HG03571 (cell line): ENCODE results near the gene P2RY11.

Experiments used
- ATAC-seq: cut with Tn5 transposase; IDR thresholded peaks from one replicate; pipeline ENCODE4 v1.9.1; 2021; ENCODE audit not compliant: unreplicated experiment

The P2RY11 gene

DNA sequence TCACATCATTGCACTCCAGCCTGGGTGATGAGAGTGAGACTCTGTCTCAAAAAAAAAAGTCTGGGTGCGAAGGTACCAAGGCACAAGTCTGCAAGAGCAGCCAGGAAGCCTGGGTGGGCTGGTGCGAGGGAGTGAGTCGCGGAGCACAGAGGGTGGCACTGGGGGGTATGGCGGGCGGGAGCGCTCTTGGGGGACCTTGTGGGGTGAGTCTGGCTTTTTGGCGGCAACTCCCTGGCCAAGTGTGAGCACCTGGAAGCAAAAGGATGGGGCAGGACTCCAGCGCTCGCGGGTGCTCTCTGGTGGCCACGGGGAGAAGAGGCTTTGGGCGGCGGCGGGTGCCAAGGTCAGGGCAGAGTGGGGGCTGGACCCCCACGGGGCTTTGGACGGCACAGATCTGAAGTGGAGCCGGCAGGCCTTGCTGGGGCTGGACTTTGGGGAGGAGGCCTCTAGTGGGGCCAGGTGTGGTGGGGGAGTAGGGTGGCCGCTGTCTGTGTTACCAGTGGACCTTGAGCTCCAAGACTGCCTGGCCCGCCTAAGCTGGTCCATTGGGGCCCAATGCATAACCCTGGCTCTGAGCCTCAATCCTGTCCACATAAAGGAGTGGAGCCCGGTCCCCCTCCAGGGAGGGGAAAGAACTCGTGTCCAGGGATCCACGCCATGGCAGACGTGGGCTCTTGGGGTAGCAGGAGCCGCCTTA is 1.6 kb downstream of the P2RY11 start:
- no peak for ATAC-seq

DNA sequence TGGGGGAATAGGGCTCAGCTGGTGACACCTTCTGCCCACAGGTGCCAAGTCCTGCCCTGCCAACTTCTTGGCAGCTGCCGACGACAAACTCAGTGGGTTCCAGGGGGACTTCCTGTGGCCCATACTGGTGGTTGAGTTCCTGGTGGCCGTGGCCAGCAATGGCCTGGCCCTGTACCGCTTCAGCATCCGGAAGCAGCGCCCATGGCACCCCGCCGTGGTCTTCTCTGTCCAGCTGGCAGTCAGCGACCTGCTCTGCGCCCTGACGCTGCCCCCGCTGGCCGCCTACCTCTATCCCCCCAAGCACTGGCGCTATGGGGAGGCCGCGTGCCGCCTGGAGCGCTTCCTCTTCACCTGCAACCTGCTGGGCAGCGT is 2.1 kb downstream of the P2RY11 start:
- ATAC-seq, result no peak

DNA sequence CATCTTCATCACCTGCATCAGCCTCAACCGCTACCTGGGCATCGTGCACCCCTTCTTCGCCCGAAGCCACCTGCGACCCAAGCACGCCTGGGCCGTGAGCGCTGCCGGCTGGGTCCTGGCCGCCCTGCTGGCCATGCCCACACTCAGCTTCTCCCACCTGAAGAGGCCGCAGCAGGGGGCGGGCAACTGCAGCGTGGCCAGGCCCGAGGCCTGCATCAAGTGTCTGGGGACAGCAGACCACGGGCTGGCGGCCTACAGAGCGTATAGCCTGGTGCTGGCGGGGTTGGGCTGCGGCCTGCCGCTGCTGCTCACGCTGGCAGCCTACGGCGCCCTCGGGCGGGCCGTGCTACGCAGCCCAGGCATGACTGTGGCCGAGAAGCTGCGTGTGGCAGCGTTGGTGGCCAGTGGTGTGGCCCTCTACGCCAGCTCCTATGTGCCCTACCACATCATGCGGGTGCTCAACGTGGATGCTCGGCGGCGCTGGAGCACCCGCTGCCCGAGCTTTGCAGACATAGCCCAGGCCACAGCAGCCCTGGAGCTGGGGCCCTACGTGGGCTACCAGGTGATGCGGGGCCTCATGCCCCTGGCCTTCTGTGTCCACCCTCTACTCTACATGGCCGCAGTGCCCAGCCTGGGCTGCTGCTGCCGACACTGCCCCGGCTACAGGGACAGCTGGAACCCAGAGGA is 2.6 kb downstream of the P2RY11 start:
- ATAC-seq, result no peak

DNA sequence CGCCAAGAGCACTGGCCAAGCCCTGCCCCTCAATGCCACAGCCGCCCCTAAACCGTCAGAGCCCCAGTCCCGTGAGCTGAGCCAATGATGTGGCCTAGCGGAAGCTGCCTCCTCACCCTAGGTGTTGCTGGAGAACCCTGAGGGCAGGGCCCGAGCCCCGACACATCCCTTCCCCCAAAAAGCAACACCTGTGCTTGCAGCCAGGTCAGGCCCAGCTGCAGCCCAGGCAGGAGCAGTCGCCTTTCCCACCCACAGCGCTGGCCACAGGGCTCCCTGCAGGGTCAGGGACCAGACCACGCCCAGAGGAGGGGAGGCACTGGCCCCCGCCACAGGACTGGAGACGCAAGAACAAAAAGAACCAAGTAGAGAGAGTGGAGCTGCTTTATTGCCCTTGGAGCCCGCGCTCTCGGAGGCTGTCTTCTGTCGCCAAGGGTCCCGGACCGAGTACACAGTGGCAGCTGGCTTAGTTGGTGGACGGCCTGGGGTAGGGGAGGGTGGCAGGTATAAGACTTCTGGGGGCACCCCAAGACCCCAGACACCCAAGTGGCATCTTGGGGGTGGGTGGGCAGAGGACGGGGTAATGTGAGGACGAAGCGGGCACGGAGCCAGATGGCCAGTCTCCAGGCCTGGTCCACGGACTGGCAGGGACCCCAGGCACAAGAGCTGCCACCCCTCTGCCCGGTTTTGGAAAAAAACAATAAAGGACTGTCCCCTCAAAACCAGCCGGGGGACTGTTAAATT is 3.3 kb downstream of the P2RY11 start:
- no peak for ATAC-seq

DNA sequence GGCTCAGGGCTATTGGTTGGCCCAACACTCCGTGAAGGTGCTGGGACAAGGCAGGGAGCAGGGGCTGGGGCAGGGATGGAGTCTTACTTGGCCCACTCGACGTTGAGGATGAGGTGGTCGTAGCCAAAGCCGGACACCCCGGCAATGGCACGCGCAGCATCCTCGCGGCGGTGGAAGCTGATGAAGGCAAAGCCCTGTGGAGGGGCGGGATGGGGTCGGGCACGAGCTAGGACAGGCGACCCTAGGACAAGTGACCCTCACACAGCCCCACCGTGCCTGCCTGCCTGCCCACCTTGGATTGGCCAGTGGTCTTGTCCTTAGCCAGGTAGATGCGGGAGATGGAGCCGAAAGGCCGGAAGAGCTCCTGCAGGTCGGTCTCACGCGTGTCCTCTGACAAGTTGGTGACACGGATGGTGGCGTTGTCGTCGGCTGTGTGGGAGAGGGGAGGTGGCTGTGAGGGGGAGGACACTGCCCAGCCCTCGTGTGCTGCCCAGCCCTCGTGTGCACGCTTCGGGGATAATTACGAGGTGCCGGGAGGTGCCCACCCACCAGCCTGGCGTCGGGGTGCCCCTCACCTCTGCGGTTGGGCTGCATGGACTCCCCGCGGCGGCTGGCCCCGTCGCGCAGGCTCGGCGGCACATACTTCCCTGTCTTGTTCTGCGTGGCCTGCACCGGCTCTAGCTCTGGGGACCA is 4.0 kb downstream of the P2RY11 start:
- ATAC-seq, result no peak

DNA sequence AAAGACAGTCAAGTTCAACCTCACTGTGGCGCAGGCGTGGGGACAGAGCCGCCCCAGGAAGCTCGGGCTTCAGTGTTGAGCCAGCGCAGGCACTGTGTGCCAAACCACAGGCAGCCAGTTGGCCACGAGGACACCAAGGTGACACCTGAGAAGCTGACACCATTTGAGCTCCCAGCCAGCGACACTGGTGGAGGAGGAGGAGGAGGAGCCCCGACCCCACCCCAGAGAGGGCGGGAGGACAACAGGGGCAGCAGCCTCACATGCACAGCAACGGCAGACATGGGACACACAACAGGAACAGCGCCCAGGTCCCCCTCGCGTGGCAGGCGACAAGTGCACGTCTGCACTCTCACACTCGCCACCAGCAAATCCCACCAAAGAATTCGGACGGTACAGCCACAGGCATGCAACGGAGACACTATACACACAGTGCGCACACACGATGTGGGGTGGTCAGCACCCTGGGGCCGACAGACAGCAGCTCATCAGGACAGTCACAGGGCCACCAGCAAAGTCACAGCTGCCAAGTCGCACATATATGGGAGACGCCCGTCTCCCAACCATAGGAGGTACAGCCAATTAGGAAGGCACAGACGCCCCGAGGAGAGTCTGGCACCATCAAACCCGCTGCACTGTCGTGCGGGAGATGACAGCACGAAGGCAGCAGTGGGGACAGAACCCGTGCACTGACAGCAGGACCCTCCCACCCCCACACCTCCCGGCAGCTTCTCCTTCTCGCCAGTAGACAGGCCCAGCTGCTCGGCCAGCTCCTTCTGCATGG is 4.8 kb downstream of the P2RY11 start:
- ATAC-seq, result no peak

DNA sequence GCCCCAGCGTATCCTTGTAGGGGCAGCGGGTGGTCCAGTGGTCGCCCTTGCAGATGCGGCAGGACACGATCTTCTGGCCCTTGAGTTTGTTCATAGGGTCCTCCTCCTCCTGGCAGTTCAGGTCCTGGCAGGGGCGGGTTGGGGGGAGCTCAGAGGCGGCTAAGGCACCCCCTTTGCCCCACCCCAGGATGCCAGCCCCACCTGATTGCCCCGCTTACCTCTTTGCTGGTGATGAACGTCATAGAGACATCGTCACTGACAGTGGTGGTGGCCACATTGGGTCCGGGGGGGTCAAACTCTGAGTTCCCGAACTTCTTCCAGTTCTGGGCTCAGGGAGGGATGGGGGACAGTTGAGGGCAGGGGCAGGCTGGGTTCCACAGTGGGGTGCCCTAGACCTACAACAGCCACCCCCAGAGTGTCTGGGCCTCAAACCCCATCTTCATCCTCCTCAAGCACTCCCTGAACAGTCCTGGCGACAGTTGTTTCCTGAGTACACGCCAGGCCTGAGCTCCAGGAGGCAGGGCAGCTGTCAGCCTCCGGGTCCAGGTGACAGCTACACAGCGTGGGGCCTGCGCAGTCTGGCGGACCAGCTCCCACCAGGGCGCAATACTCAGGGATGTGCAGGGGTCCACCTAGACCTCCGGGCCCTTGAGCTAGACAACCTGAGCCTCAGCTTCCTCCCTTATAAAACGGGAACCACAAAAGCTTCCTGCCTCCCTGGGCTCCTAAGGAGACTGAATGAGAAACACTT is 5.5 kb downstream of the P2RY11 start:
- ATAC-seq, result no peak

DNA sequence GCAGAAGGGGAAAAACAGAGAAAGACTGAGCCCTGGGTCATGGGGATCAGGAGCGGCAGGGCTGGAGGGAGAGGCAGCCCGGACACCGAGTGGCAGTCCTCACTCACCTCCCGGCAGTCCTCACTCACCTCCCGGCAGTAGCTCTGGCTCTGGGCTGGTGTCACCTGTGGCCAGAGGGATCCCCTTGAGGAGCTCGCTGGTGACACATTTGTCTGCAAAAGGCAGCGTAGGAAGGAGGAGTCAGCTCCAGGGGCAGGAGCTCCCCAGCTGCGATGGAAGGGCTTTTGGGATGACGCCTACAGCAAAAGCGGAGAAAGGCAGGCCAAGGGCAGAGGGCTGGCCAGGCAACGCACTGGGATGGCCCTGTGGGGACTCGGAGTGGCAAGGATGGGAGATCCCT is 7.5 kb downstream of the P2RY11 start:
- no peak for ATAC-seq

DNA sequence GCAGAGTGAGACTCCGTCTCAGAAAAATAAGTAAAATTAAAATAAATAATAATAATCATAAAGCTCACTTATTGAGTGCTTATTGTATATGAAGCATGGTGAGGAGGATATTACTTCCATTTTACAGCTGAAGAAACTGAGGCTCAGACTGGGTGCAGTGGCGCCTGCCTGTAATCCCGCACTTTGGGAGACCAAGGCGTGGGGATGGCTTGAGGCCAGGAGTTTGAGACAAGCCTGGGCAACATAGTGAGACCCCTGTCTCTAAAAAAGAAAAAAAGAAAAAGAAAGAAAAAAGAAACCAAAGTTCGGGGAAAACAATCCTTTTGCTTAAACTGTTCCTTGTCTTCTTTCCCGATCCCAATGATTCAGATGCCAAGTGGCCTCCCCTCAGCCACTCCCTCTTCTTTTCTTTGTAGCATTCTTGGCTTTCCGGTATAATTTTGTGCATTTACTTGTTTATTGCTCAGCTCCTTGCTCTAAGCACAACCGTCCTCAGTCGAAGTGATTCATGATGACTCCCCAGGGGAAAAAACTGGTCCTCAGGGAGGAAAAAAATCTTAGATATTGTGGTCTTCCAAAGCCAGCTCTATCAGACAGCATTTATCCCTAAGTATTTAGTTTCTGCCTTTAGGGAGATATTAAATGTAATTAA is 9.2 kb downstream of the P2RY11 start:
- no peak for ATAC-seq

DNA sequence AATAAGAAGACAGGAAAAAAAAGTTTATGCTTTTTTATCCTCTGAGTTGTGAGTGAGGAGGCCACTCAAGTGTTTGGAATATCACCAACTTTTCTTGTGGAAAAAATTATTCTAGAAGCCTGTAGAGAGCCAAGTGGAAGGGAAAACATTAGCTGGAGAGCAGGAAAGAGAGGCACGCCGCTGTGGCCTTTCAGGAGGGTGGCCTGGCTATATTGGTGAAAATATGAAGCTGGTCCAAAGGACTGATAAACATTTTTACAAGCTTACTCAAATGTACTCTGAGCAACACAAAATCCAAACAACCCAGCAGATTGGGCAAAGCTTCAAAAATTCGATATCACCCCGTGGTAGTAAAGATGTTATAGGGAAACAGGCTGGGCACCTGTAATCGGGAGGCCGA is 10.6 kb downstream of the P2RY11 start:
- no peak for ATAC-seq

DNA sequence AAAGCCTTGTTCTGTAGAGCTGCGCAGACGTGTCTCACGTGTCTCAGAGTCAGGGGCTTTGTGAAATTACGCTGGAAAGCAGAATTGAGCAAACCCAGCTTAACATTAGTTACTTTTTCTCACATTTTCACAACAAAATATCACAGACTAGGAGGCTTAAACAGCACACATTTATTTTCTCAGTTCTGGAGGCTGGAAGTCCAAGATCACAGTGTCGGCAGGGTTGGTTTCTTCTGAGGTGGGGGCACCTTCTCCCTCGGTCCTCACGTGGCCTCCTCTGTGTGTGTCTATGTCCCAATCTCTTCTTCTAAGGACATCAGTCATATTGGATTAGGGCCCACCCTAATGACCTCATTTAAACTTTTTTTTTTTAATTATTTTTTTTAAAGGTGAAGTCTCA is 12.9 kb downstream of the P2RY11 start:
- ATAC-seq, result no peak

DNA sequence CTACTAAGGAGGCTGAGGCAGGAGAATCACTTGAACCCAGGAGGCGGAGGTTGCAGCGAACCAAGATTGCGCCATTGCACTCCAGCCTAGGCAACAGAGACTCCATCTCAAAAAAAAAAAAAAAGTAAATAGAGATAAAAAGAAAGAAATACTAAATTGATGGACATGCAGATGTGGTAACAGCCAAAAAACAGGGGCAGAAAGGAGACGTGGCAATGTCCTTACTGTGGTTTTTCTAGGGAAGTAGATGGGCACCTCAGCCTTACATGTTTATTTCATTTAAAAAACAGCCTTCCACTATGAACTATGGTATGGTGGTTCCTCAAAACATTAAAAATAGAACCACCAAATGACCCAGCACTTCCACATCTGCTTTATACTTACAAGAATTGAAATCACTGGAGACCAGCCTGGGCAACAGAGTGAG is 14.7 kb downstream of the P2RY11 start:
- ATAC-seq, result no peak

DNA sequence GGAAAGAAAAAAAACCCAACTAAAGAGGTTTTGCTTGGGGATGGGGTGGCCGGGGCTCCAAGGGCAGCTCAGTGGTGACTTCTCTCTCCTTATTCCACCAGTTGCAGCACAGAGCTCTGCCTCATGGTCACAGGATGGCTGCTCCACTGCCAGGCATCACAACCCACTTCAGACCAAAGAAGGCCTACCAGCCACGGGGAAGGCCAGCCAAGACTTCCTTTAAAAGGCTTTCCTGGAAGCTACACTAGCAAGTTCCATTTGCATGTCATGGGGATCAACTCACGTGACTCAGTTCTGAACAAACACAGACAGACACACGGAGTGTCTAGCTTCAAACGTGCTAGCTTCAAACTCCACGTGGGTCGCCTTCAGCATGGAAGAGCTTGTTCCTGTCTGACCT is 21.4 kb downstream of the P2RY11 start:
- no peak for ATAC-seq

DNA sequence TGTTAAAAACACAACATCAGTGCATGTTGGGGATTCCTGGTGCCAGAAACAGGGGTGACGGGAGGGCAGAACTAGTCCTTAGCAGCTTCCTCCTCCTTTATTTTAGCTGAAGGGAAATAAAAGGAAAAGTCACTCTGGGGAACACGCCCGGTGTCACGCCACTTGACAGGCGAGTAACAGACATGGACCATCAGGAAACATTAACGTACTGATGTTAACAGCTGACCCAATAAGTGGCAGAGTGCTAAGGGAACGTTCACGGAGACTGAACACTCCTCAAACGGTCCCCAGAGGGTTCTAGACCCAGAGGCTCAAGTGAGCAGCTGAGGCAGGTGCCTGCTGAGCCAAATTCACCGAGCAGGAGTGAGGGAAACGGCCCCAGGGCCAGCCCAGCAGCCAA is 22.1 kb downstream of the P2RY11 start:
- ATAC-seq, result no peak

DNA sequence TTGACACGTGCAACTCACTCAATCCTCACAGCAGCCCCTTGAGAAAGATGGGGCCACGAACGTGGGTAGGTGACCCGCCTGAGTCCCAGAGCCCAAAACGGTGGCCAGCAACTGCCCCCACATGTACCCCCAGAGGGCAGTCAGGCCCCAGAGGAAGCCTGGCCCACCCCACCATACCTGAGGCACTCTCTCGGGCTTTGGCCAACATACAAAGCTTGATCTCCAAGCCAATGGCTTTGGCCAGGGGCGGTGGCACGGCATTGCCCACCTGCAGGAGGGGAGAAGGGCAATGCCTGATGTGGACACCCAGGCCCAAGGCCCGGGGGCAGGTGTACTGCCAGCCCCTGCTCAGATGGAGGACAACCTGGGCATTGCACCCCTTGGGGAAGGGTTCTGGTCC is 22.5 kb downstream of the P2RY11 start:
- ATAC-seq, result no peak

DNA sequence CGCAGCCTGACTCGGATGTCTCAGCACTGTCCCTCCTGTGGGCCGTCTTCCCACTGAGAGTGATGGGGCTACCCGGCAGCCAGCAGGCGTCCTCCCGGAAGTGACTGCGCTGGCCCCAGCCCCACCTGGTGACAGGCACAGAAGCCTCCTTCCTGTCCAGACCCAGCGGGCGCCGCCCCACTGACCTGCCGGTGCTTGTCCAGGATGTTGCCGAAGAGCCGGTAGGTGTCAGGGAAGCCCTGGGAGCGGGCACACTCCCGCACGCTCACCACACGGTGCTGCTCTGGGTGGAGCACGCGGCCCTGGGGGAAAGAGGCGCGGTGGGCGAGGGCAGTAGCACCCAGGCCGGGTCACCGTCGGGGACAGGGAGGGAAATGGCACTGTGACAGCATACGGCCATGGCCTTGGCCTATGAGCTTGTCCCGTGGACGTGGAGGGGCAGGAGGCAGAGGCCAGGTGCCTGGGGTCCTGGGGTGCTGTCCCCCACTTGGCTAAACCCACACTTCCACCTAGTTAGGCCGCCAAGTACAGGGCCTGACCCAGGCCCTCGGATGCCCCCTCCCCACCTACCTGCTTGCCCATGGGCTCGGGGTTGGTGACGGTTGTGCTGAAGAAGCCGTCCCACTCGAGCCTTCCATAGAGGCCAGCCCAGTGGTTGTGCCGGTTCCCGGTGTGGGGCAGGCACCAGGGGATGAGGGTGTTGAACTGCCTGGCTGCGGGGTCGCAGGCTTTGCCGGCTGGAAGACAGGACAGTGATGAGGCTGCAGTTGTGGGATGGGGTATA is 24.2 kb downstream of the P2RY11 start:
- ATAC-seq, result no peak

DNA sequence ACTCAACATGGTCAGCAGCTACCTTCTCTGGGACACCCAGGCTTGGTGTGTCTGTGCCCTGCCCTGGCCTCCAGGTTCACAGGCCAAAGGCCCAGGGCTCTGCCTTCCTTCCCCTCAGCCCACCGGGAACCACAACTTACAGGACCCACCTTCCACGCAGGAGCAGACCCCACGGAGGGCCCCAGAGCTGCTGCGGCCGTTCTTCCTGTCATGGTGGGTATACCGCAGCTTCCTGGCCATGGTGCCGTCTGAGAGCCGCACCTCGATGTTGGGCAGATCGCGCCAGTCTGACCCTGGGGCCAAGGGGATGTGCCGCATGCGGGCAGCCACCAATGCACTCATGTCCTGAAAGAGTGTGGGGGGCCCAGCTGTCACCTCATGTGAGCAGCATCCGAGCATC is 25.4 kb downstream of the P2RY11 start:
- ATAC-seq, result no peak

DNA sequence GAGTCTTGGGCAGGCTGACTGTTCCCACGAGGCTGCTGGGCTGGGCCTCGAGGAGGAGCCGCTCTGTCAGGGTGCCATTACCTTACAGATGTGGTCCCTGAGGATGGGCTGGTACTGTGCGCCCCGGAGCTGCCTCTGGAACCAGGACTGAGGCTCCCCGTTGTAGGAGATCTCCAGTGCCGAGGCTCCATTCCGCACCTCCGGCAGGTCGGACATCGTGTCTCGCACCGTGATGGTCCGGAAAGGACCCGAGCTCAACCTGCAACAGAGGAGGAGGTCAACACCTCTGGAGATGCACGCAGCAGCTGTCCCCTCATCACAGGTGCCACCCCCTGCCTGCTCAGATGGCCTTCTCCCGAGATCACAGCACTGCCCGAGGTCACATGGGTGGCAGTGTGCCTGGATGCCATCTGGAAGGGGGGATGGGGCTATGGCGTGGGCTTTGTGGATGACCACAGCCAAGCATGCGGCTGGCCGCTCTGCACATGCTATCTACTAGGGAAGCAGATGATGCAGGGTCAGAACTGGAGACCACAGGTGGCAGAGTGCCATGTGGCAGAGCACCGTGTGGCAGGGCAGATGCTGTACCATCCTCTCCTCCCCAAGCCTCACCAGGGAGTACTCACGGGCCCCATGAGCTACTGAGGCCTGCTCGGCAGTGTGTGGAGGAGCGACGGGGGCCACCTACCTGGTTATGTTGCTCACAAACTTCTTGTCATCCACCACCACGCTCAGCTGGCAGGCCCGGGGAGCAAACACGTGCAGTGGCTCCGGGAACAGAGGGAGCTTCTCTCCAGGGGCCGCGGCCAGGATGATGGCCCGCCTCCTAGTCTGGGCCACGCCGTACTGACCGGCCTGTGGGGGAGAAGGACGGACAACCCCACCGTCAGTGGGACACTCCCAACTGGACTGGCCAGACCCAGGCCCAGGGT is 26.5 kb downstream of the P2RY11 start:
- no peak for ATAC-seq
